Skeletal muscle cell (primary cell): ENCODE data around the gene E4F1.
A peak's percentile ranks its signal among the peaks of the same experiment; 100 is the strongest.
"Not testable (repeated sequence)": the region's sequence is repeated elsewhere in the genome, so short reads cannot be mapped to it uniquely, and the experiment has no call there.

Experiments used
- DNase-seq: peaks from one replicate; pipeline ENCODE4 v3.0.0-alpha.2; 2010; ENCODE audit warnings: low read depth
- H3K4me3 ChIP-seq: 2 replicates; pipeline ENCODE4 v1.5.1; 2011; ENCODE audit warnings: low read depth, mild to moderate bottlenecking, control low read depth, low read length, moderate library complexity

E4F1 gene

DNA sequence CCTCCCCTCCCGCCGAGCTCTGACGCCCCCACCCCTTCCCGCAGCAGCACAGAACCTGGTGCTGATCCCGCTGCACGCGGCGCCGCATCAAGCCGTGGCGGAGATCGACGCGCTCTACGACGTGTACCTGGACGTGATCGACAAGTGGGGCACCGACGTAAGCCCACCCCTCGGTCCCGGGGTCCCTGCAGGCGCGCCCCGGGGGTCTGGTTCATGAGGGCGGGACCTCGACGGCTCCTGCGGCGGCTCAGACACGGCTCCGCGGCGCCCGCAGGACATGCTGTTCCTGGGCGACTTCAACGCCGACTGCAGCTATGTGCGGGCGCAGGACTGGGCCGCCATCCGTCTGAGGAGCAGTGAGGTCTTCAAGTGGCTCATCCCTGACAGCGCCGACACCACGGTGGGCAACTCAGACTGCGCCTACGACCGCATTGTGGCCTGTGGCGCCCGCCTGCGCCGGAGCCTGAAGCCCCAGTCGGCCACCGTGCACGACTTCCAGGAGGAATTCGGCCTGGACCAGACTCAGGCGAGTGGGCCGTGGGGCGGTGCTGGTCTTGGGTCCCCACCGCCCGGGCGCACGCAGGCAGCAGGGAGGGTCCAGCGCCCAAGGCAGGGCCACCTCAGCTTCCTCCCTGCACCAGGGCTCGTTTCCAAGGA lies 14.2 kb downstream of the E4F1 start:
- no peak for DNase-seq
- H3K4me3 ChIP-seq: no peak overlapping the region

DNA sequence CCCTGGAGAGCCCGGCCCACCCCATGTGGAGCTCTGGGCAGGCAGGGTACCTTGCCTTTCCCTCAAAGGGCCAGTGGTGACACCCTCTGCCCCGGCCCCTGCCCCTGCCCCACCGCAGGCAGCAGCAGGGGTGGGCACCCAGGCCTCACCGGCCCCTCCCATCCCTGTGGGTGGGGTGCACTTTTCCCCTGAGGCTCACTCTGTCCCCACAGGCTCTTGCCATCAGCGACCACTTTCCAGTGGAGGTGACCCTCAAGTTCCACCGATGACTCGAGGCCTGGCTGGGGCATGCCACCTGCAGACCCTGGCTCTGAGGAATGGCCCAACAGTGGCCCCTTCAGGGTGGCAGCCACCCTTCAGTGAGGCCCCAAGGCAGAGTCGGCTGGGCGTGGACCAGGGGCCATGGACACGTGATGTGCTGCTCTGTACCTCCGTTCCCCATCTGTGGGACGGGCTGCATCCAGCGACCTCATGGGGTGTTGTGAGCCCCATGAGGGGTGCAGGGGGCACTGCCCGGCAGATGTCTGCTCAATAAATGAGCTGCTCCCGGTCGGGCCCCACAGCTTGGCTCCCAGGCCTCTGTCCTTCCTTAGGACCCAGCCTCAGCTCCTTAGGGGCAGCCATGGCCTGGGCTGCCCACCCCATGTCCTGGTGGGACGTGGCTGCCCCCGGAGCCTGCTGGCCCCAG lies 14.9 kb downstream of the E4F1 start:
- H3K4me3 ChIP-seq: no peak overlapping the region
- no peak for DNase-seq

DNA sequence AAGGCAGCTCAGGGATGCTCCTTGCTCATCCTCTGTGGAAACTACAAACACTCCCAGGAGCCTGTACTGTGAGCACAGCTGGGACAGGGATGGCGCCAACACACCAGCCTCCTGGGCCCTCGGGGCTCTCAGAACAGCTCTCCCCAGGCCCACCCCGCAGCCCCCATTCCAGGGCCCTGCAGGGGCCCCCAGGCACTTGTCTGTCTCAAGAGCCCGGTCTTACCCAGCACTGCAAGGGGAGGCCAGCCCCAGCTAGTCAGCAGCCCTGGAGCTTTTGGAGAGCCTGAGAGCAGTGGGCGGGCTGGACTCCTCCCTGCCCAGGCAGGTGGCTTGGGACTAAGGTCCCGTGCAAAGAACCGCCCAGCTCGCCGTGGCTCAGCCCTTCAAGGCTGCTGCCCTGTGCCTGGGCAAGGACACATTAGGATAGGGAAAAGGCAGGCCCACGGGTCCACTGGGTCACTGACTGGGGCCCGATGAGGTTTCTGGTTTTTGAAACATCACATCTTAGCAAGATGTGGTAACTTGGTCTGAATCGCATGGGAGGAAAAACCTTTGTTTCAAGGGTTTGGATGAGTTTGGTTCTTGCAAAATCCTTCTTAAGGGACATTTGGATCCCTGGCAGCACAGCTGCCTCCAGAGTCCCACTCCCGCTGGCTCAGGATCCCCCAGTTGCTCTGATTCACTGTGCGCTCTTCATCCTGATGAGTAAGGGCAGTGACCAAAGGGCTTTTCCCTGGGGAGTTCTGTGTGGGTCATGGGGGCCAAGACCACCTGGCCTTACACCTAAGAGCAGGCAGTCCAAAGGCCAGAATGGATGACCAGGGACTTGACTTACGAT lies 15.7 kb downstream of the E4F1 start:
- DNase-seq: no peak
- no peak overlapping the region for H3K4me3 ChIP-seq

- H3K4me3 ChIP-seq, DNase-seq: not testable (repeated sequence)
Measured at GRCh38 chr16:2240331-2240730, 16.9 kb downstream of the E4F1 start.

DNA sequence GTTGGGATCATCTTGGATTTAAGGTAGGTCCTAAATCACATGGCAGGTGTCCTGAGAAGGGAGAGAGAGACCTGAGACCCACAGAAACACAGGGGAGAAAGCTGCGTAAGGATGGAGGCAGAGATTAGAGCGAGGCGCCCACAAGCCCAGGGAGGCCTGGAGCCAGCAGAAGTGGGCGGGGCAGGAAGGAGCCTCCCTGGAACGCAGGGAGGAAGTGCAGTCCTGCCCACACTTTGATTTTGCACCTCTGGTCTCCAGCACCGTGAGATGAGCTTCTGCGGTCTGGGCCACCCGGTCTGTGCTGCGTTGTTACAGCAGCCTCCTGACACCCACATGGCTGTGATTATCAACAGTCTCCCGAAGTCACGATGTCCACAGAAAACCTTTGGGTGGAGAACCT lies 19.2 kb downstream of the E4F1 start:
- DNase-seq: no peak
- H3K4me3 ChIP-seq: no peak overlapping the region

DNA sequence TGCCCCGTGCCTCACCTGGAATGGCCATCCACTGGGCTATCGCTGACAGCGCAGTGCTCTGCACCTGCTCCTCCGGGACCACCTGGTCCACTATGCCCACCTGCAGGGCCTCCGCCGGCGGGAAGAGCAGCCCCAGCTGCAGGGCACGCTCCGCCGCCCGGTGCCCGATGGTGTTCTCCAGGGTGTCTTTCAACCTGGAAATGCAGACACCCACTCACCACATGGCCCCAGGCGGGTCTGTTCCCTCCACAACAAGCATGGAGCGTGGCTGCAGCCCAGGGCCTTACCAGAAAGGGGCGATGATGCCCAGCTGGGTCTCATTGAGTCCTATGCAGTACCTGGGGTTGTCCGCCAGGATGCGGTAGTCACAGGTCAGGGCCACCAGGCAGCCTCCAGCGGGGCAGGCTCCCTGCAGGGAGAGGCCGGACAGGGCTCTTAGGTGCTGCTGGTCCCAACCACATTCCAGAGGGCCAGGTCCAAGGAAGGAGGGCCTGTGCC lies 19.7 kb downstream of the E4F1 start:
- no peak for DNase-seq

GRCh38 chr16:2243781-2244180 lies 20.4 kb downstream of the E4F1 start:
- H3K4me3 ChIP-seq: no peak overlapping the region
- DNase-seq: no peak

More for the DNA sequence above, 19.7 kb downstream of the E4F1 start:
- H3K4me3 ChIP-seq: no peak overlapping the region

DNA sequence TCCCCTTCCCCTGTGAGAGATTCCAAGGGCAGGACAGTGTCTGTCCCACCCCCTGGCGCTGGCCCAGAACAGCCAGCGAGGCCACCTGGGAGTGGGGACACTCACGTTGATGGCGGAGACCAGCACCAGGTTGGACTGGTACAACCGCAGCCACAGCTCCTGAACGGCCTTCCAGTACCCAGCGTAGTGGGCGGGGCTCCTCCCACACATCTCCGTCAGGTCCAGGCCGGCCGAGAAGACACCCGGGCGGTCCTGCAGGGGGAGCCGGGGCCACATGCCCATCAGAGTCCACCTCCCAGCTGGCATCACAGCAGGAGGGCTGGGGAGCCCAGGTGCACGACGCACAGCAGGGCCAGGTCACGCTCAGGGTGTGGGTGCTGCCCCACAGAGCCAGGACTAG lies 20.9 kb downstream of the E4F1 start:
- H3K4me3 ChIP-seq: no peak overlapping the region
- no peak for DNase-seq

DNA sequence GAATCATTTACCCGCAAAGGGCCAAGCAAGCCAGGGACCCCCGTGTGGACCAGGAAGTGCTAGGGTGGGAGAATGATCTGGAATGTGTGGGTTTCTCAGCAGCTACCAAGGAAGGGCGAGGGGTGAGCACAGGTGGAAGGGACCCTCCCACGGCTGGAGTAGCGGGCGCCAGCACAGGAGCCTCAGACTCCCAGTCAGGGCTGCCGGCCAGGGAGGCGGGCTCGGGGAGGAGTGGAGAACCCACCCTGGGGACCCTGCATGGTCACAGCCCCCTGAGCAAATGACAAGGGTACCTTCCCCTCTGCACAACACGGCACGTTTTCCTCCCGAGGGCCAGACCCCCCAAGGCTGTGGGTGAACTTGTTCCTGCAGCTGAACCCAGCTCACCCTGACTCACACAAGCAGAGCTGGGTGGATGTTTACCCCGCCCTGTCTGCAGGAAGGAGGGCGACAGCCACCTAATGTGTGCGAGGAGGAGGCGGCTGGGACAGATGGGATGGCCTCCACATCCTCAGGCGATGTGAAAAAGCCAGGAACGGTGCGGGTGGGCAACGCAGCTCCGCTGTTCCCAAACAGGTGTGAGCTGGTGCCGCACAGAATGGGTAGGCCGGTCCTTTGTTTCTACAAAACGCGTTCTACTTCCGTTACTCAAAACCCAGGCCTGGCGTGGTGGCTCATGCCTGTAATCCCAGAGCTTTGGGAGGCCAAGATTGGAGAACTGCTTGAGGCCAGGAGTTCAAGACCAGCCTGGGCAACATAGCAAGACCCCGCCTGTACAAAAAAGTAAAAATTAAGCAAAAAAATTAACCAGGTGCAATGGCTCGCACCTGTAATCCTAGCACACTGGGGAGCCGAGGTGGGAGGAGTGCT lies 21.8 kb downstream of the E4F1 start:
- no peak for DNase-seq
- no peak overlapping the region for H3K4me3 ChIP-seq

DNA sequence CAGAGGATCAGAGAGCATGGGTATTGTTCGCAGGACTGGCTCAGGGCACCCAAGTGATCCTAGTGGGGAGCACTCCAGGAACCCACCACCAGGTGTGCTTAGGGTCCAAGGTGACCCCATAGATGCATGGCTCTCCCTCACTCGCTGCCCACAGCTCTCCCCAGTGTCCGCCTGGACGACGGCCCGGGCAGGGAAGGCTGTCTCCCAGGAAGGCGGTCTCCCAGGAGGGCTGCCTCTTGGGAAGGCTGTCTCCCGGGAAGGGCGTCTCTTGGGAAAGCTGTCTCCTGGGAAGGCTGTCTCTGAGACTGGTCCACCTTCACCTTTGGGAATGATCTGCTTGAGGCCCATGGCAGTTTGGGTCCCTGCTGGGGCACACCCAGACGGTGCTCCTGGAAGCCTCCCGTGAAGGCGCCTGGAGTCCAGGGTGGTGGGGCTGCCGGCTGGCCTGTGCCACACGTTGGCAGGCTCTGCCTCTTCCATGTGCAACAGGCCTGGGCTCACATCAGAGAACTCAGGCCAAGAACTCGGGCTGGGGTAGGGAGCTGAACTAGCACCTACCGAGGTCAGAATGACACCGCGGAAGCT lies 23.0 kb downstream of the E4F1 start:
- no peak overlapping the region for H3K4me3 ChIP-seq
- no peak for DNase-seq

DNA sequence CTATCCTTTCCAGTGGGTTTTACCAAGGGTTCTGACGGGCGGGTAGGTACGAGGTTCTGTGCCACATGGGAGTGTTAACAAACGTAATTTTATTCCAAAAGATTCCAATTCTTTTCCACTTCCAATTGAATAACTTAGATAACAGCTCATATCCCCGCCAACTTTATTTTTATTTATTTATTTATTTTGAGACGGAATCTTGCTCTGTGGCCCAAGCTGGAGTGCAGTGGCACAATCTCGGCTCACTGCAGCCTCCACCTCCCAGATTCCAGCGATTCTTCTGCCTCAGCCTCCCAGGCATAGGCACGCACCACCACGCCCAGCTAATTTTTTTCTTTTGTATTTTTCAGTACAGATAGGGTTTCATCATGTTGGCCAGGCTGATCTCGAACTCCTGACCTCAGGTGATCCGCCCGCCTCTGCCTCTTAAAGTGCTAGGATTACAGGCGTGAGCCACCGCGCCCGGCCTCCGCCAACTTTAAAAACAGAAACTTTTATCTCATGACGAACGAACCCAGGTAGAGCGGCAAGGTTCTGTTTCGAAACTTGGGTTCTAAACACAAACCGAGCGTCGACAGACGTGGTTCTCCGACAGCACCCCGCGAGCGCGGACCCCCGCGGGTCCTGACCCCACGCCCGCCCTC lies 27.4 kb downstream of the E4F1 start:
- no peak for DNase-seq
- peak overlapping the region; percentile 66 for H3K4me3 ChIP-seq

DNA sequence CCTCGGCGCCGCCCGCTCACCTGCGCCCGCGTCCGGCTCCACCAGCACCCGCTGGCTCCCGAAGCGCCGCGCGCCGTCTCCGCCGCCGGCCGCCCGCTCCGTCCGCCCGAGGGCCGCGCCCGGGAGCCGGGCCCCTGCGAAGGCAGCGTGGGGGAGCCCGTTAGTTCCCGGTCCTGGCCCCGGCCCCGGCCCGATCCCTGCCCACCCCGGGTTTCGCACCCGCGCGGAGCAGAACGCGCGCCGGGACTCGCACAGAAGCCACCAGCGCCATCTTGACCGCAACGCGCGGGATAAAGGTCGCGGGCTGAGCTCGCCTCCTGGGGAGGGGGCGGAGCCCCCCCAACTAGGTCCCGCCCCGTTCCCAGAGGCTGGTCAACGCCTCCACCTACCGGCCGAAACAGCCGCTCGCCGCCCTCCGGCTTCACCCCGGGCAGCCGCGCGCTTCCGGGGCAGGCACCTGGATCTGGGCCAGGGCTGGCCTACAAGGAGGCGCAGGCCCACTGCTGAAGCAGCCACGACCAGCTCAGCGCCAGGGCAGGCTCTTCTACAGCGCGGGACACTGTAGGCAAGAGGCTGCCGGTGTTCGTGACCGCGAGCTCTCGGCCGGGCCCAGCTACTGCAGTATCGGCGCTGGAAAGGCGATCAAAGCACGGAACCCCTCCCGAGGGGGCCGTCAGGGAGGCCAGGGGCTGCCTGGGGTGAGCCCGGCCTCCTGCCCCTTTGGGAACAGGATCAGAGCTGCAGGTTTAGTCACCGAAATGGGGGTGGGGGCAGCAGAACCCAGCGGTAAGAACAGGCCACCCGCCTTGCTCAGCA lies 28.1 kb downstream of the E4F1 start, which contains the start of gene ECI1:
Gene ECI1, minus strand, starts transcription at position 292 of the 816 bp plus-strand sequence. Its CDS starts 21 bp downstream, at position 271.
- DNase-seq: peak; percentile 69

GRCh38 chr16:2252806-2253148 lies 29.4 kb downstream of the E4F1 start:
- H3K4me3 ChIP-seq: no peak overlapping the region
- DNase-seq: no peak

More for the DNA sequence above, 28.1 kb downstream of the E4F1 start, which contains the start of gene ECI1:
- peak within 1 kb of the TSS; percentile 66 for H3K4me3 ChIP-seq

GRCh38 chr16:2253293-2253692 lies 29.9 kb downstream of the E4F1 start:
- no peak for DNase-seq

GRCh38 chr16:2256531-2257140 lies 33.2 kb downstream of the E4F1 start:
- H3K4me3 ChIP-seq: no peak overlapping the region
- DNase-seq: no peak

More at GRCh38 chr16:2253293-2253692, 29.9 kb downstream of the E4F1 start:
- no peak overlapping the region for H3K4me3 ChIP-seq

DNA sequence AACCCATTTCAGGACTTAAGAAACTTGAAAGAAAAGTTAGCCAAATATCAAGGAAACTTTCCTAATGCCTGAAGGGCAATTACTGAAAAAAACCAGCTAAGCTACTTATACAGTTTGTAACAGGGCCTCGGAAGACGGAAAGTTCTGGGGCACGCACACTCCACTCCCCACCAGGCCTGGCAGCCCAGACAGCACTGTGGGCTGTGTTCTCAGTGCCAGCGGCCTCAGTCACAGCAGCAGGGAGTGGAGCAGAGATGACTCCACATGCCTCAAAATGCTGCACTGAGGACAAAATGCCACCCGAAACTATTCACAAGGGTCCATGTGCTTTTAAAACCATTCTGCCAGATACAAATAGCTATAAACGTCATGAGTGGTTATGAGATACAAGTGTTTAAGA lies 34.3 kb downstream of the E4F1 start:
- H3K4me3 ChIP-seq: no peak overlapping the region
- no peak for DNase-seq

GRCh38 chr16:2258530-2258929 lies 35.1 kb downstream of the E4F1 start:
- not testable (repeated sequence) for H3K4me3 ChIP-seq, DNase-seq
